Adipocyte (in vitro differentiated cells): Measurements from ENCODE around the gene SHISA3.

Experiments
- DNase-seq: peaks from one replicate; pipeline ENCODE4 v3.0.0-alpha.2; 2015; ENCODE audit warnings: low read depth
- H3K27me3 ChIP-seq: replicated peaks from 2 replicates; pipeline ENCODE4 v1.7.0; 2013; ENCODE audit warnings: mild to moderate bottlenecking, low read length, moderate library complexity; ENCODE audit not compliant: control insufficient read depth, insufficient read depth
- H3K36me3 ChIP-seq: 2 replicates; pipeline ENCODE4 v1.7.0; 2013; ENCODE audit warnings: low read length, mild to moderate bottlenecking, moderate library complexity; ENCODE audit not compliant: control insufficient read depth, insufficient read depth, severe bottlenecking
- H3K4me1 ChIP-seq: 2 replicates; pipeline ENCODE4 v1.7.0; 2013; ENCODE audit warnings: mild to moderate bottlenecking, low read length, moderate library complexity; ENCODE audit not compliant: control insufficient read depth, insufficient read depth
- H3K4me3 ChIP-seq: 2 replicates; pipeline ENCODE4 v1.7.0; 2013; ENCODE audit warnings: mild to moderate bottlenecking, low read length, moderate library complexity
- H3K9ac ChIP-seq: 2 replicates; pipeline ENCODE4 v1.7.0; 2013; ENCODE audit warnings: mild to moderate bottlenecking, low read length, moderate library complexity
- H3K9me3 ChIP-seq: 2 replicates; pipeline ENCODE4 v1.7.0; 2013; ENCODE audit warnings: mild to moderate bottlenecking, low read length, moderate library complexity; ENCODE audit not compliant: control insufficient read depth

Gene SHISA3

DNA sequence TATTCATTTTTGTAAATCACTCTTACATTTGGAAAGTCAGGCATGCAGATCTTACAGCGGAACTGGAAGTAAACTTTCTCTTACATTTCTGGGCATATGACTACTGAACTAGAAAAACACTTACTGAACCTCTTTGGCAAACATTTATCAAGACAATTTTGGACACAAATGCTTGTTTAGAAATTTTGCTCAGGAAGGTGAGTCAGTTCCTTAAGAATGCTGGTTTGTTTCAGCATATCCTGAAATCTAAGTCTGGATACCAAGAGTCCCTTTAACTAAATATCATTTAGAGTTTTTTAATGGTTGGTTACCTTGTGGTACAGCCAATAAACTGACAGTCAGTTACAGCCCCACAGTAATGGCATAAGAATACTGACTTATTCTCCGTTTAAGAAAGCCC lies 15.0 kb downstream of the SHISA3 start:
- Histone ChIP-seq H3K9me3 (no peaks in the 10 kb centered on the region), H3K4me3 (peak overlapping the region; percentile 61), H3K36me3 (no peaks in the 10 kb centered on the region), H3K27me3 (no peaks in the 10 kb centered on the region), H3K4me1 (peaks cover 17% of the 10 kb centered on the region), H3K9ac (peak overlapping the region; percentile 62)
- DNase-seq: peak; percentile 47

DNA sequence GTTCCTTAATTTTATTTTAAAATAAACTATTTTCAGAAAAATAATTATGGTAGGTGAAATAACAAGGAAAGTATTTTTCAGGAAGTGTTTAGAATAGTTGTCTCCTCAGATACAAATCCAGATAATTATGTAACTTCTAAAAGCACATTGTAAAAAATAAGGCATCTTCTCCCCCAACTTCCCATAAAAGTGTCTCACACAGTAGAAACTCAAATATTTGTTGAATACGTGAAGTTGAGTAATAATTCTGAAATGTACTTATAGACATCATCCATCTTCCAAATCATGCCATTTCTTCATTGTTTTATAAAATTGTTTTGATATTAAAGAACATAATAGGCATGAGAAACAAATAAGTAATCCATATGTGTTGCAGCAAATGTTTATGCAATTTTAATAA lies 18.0 kb downstream of the SHISA3 start:
- Histone ChIP-seq H3K4me3 (no peak overlapping the region), H3K9ac (no peak overlapping the region), H3K9me3 (no peaks in the 10 kb centered on the region), H3K4me1 (peaks cover 17% of the 10 kb centered on the region), H3K36me3 (no peaks in the 10 kb centered on the region), H3K27me3 (no peaks in the 10 kb centered on the region)
- DNase-seq: no peak

DNA sequence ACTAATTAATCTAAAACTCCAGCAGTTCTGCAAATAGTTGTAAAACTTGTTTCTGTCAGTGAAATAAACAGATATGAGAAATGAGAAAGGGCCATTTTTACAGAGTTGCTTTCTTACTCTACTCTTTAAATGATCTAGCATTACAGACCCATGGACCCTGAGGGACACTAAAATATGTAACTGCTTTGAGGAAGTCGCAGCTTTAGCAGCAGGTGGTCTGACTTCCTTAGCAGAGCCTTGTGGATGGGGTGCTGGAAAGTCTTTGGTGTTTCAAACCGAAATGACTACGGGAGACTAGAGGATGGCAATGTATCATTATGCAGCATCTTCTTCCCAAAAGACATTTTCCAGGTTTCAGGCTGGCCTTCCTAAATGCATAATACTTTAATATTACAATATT lies 18.7 kb downstream of the SHISA3 start:
- Histone ChIP-seq H3K9me3 (no peaks in the 10 kb centered on the region), H3K4me3 (no peak overlapping the region), H3K36me3 (no peaks in the 10 kb centered on the region), H3K4me1 (peaks cover 17% of the 10 kb centered on the region), H3K27me3 (no peaks in the 10 kb centered on the region), H3K9ac (no peak overlapping the region)
- DNase-seq: no peak

DNA sequence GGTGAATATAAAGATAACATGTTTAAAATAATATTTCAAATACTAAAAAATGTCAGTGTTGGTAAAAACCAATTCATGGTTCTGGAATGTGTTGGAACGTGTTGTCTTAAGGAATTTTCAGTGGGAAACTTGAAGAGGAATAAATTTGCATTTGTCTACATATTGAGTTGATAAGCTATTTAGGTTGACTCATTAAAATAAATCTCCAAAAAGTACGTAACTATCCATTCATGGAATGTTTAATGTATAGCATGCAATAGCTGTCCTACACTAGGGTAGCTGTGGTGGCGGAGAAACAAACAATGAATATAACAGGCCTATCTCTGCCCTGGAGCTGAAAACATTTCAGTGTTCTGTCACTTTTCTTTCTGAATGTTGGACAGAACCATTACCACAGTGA lies 20.3 kb downstream of the SHISA3 start:
- Histone ChIP-seq H3K36me3 (no peaks in the 10 kb centered on the region), H3K9ac (no peak overlapping the region), H3K9me3 (no peaks in the 10 kb centered on the region), H3K4me3 (no peak overlapping the region), H3K4me1 (peaks cover 7% of the 10 kb centered on the region), H3K27me3 (no peaks in the 10 kb centered on the region)
- no peak for DNase-seq

DNA sequence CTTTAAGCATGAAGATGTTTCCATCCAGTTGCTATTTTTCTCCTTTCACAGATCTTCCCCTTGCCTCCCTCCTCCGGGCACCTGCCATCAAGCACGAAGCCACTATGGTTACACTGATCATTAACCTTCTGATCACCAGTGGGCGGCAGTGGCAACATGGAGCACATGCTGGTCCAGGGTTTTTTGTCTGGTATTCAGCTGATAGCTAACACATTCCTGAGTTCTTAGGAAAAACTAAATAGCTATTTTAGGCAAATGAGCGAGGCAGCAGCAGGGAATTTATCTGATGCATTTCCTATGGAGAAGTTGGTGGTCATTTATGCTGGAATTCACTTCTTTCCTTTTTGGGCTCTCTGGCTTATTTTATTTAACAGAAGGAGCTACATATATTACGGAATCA lies 22.9 kb downstream of the SHISA3 start:
- Histone ChIP-seq H3K4me1 (no peaks in the 10 kb centered on the region), H3K36me3 (no peaks in the 10 kb centered on the region), H3K27me3 (no peaks in the 10 kb centered on the region), H3K9ac (no peak overlapping the region), H3K4me3 (no peak overlapping the region), H3K9me3 (no peaks in the 10 kb centered on the region)
- DNase-seq: no peak

DNA sequence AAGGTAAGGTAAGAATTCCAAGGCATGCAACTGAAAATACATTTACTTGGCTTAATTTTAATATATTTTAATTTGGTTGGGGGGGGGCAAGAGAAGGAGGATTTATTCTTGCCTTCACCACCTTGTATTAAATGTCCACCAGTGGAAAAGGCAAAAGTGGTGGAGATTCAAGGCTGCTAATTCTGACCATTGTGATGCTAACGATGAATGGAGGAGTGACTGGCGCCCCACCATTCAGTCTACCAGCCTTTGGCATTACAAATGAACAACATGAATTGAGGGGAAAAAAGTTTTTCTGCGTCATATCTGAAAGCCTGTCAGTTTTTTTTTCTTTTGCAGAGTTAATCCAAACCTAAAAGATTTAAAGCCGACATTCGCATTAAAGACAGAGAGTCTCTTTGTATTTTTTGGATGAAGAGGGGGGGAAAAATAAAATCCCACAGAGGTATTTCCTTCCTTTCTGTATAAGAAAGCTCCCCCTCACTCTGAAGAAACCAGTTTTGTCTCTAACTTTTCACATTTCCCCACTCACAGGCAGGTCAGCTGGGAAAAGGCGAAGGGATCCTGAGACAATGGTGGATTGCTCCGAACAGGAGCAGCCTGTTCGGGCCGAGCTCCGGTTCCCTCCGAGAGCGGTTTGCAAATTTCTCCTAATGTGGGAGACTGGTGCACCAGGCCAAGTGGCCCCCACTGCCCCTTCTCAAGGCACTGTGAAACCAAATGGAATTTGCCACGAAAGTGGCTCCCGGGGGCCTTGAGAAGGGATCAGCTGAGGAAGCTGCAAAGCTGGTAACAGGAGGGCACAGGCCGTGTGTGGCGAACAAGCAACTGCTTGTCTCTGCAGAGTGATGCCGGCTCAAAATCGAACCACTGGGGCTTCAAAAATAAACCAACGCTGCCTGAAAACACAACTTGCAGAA lies 28.1 kb downstream of the SHISA3 start:
- Histone ChIP-seq H3K4me3 (no peak overlapping the region), H3K9me3 (no peaks in the 10 kb centered on the region), H3K36me3 (no peaks in the 10 kb centered on the region), H3K4me1 (no peaks in the 10 kb centered on the region), H3K27me3 (no peaks in the 10 kb centered on the region), H3K9ac (no peak overlapping the region)
- DNase-seq: no peak

DNA sequence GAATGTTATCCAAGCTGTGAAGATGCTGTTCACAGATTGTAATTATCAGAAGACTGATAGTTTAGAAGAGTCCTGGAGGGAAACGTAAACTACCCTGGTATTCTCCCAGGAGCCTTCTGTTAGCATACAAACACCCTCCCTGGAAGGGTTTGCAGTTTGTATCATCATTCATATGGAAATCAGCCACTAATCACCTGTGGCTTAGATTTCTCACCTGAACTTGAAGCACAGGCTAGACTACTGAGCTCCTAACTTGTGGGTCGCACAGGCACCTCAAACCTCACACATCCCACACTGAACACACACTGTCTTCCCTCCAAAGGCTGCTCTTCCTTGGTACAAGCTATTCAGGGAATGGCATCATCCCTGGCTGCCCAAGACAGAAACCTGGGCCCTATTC lies 30.7 kb downstream of the SHISA3 start:
- Histone ChIP-seq H3K27me3 (no peaks in the 10 kb centered on the region), H3K9me3 (no peaks in the 10 kb centered on the region), H3K4me1 (no peaks in the 10 kb centered on the region), H3K4me3 (no peak overlapping the region), H3K36me3 (no peaks in the 10 kb centered on the region), H3K9ac (no peak overlapping the region)
- no peak for DNase-seq

DNA sequence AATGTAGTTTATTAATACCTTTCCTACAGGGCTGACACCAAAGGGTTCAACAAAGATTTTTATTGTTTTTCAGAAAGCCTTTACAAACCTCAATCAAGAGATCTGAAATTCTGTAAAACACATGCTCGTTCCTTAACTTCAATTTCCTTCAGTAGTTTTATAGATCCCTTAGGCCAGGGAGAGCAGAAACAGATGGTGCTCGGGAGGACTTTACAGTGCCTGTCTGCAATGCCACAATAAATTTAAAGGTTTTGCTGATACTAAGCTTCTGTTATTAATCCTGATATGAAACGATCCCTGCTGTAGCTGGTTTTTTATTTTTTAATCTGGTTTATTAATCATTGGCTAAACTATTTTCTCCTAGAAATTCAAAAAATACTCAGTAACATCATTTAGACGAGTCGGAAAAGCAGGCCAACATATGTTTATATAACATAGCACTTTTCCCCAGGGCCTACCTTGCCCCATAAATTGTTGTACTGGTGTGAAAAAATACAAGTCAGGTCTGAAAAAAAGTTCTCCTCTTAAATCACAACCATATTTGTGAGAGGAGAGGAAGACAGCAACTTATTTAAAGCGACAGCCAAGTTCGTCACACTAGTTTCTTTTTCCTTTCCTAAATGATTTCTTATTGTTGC lies 39.8 kb downstream of the SHISA3 start:
- no peak overlapping the region for H3K9ac ChIP-seq
- H3K4me3 ChIP-seq: no peak overlapping the region
- H3K36me3 ChIP-seq: no peaks in the 10 kb centered on the region
- no peaks in the 10 kb centered on the region for H3K4me1 ChIP-seq
- no peaks in the 10 kb centered on the region for H3K27me3 ChIP-seq
- no peaks in the 10 kb centered on the region for H3K9me3 ChIP-seq
- DNase-seq: no peak

DNA sequence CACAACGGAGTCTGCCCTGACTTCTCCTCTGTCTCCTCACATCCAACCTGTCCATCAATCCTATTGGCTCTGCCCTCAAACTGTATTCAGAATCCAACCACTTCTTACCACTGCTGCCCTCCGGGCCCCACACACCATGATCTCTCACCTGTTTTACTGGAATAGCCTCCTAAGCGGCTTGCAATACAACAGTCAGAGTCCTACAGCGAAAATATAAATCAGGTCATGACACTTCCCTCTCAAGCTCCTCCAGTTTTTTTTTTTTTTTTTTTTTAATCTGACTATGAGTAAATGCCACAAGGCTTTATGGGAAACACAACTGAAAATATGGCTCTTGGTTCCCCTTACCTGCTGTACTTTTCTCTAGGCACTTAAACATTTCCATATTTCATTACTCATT lies 42.8 kb downstream of the SHISA3 start:
- Histone ChIP-seq H3K36me3 (no peaks in the 10 kb centered on the region), H3K4me3 (no peak overlapping the region), H3K9ac (no peak overlapping the region), H3K27me3 (no peaks in the 10 kb centered on the region), H3K4me1 (no peaks in the 10 kb centered on the region), H3K9me3 (no peaks in the 10 kb centered on the region)
- DNase-seq: no peak

DNA sequence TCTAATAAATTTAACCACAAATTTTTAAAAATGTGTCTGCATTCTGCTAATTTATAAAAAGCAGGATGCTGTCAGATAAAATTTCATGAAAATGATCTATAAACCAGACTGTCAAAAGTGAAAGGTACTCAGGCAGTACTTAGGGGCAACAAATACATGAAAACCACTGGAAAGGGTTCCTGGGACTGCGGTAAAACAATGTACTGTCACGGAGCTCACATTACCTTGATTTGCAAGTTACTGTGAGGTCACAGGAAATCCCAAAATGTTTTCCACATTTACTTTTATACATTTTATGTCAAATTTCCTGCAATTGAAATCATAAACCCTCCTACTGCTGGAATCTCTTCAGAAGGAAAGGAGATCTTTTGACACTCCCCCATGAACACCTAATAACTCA lies 45.3 kb downstream of the SHISA3 start:
- Histone ChIP-seq H3K9ac (no peak overlapping the region), H3K4me1 (no peaks in the 10 kb centered on the region), H3K4me3 (no peak overlapping the region), H3K36me3 (no peaks in the 10 kb centered on the region), H3K27me3 (no peaks in the 10 kb centered on the region), H3K9me3 (no peaks in the 10 kb centered on the region)
- DNase-seq: no peak

DNA sequence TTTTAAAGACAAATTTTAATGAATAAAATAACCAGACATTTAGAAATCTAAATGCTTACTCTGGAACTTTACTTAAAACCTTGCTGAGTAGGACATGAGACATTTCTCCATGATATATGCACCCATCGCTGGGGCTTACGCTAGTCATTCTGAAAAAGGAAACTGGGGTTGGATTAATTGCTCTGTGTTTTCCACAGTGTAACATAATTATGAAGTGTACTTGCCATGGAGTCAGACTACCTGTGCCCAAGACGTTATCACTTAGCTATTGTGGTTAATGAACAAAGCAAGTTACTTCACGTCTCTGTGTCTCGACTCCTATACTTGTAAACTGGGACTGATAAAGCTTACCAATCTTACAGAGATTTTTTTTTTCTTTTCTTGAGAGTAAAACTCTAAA lies 47.8 kb downstream of the SHISA3 start:
- Histone ChIP-seq H3K9ac (no peak overlapping the region), H3K36me3 (no peaks in the 10 kb centered on the region), H3K4me1 (no peaks in the 10 kb centered on the region), H3K27me3 (no peaks in the 10 kb centered on the region), H3K9me3 (no peaks in the 10 kb centered on the region), H3K4me3 (no peak overlapping the region)
- DNase-seq: no peak
